Heart left ventricle (tissue), 16 donors: ENCODE results near the gene ATXN2L. TPM values are rescaled to one million over a fixed set of nuclear protein-coding genes. Genes with fewer than 3 reads are reported as not detected.

Source experiments
- ATAC-seq, 4 donors: fragments of 200-7000 bp; cut with Tn5 transposase; one replicate each; pipeline ENCODE4 v1.9.1; 2020 to 2022; ENCODE audit warnings: moderate library complexity in 4 of 4, mild to moderate bottlenecking in 3 of 4, moderate number of reproducible peaks in 1 of 4
- DNase-seq, 5 donors: peaks; one replicate each; pipeline ENCODE4 v3.0.0-alpha.2; 2020
- H3K27ac ChIP-seq, 12 donors: fragments of 200-600 bp; sonication (generic) in 4 of 12; one replicate each; pipeline versions ENCODE4 v1.5.0 to v1.8.0; 2016 to 2022; ENCODE audit warnings: mild to moderate bottlenecking in 2 of 12
- H3K27me3 ChIP-seq, 9 donors: fragments of 200-600 bp; sonication (generic) in 2 of 9; one replicate each; pipeline versions ENCODE4 v1.5.1 to v1.8.0; 2016 to 2022; ENCODE audit warnings: mild to moderate bottlenecking in 3 of 9
- H3K36me3 ChIP-seq, 9 donors: fragments of 200-600 bp; sonication (generic) in 2 of 9; one replicate each; pipeline versions ENCODE4 v1.5.0 to v1.8.0; 2018 to 2022; ENCODE audit warnings: mild to moderate bottlenecking in 2 of 9
- H3K4me1 ChIP-seq, 12 donors: fragments of 200-600 bp; sonication (generic) in 4 of 12; one replicate each; pipeline versions ENCODE4 v1.5.0 to v1.8.0; 2016 to 2022; ENCODE audit warnings: mild to moderate bottlenecking in 3 of 12
- H3K4me3 ChIP-seq, 12 donors: fragments of 200-600 bp; sonication (generic) in 4 of 12; one replicate each; pipeline versions ENCODE4 v1.5.0 to v1.8.0; 2017 to 2022; ENCODE audit warnings: mild to moderate bottlenecking in 9 of 12, moderate library complexity in 4 of 12
- H3K9me3 ChIP-seq, 12 donors: fragments of 200-600 bp; sonication (generic) in 4 of 12; one replicate each; pipeline versions ENCODE4 v1.5.0 to v1.8.0; 2016 to 2022; ENCODE audit warnings: mild to moderate bottlenecking in 1 of 12
- CTCF ChIP-seq, 12 donors: fragments of 200-600 bp; sonication (generic) in 4 of 12; IDR thresholded peaks; one replicate each; pipeline versions ENCODE4 v1.5.0 to v1.8.0; 2018 to 2022; ENCODE audit warnings: antibody characterized with exemption in 12 of 12, mild to moderate bottlenecking in 5 of 12
- POLR2A ChIP-seq, 2 donors: fragments of 450-650 bp; IDR thresholded peaks; one replicate each; pipeline ENCODE4 v1.6.1; 2017; ENCODE audit warnings: antibody characterized with exemption in 2 of 2, mild to moderate bottlenecking in 2 of 2, moderate library complexity in 2 of 2
- WGBS, 4 donors: extraction: QIAGEN DNeasy Blood & Tissue Kit in 2 of 4; methylation state at CpG; one replicate each; pipeline versions ENCODE4 v1.1.5 to v1.1.7; 2013 to 2018; 5-methylcytosine and 5-hydroxymethylcytosine counted together
- intact Hi-C, 10 donors: fragments of 100-400 bp; cut with DNase I; formaldehyde crosslinking; loops; one replicate each; pipeline versions ENCODE4 v1.11.1 to v1.14.2; 2022
- microRNA-seq, 4 donors: library from miRNA; unstranded; fragments of <30 nt; microRNA quantifications; one replicate each; pipeline versions ENCODE4 to v1.2.0, GENCODE V29; 2017 to 2020
- polyA plus RNA-seq, 2 donors: library from polyadenylated mRNA; stranded (reverse); fragments of 200-250 nt; gene quantifications; one replicate each; pipeline ENCODE4 v1.2.3, GENCODE V29; 2013
- total RNA-seq, 9 donors: library from RNA; depleted of rRNA in 2 of 9; stranded (reverse); fragments of >200 nt in 2 of 9; fragmentation: NEBNext Ultra II Directional in 3 of 9; extraction: Animal tissue kit (Norgen Biotek cat#: 25700) in 3 of 9; gene quantifications; one replicate each; pipeline versions ENCODE4 v1.1.0 to v1.2.4, GENCODE V29; 2016 to 2023
- donor health status: ischemic (EF 13 %, LVEDD 7.1; RV severe dilation, severe dysfunction).
- donor health status: healthy with polysubstance abuse.
- donor health status: DM: no; HTN: yes; CAD: no.
- donor health status: DM: no; HTN: no; CAD: no.
- donor health status: ischemic (EF 25% LVEDD 6.9; RV normal size, moderate dysfunction).
- donor health status: ischemic (EF 25% LVEDD 5.7; RV mildly dilated, moderate dysfunction).
- donor health status: healthy.
- donor health status: DM: yes; HTN: yes; CAD: no.
- donor health status: ischemic (EF 35%, LVEDD 5.7; RV mildly dilated, moderate dysfunction).
- donor health status: nonischemic (EF 11% LVEDD 7.7; RV severe dilation, severe dysfunction).
- donor health status: DM: yes; HTN: yes; CAD: no.
- donor health status: PGD.
- donor health status: ischemic (EF 29% LVEDD 5.4; RV normal size, mild dysfunction).
- donor health status: nonischemic (EF 23%, LVEDD 6.1; RV moderate dilation, normal function).

ATXN2L gene
- total and polyA plus RNA-seq, 11 donors, result 33.7 to 73.9 (median 44.8) TPM

- Histone ChIP-seq H3K4me3 (no peak overlapping the region), H3K9me3 (no peaks in the 10 kb centered on the region), H3K27ac (no peak overlapping the region), H3K36me3 (no peaks in the 10 kb centered on the region), H3K27me3 (peaks cover 0 to 10% (median 0%) of the 10 kb centered on the region in 9 donors), H3K4me1 (peaks cover 4 to 16% (median 11%) of the 10 kb centered on the region in 12 donors)
- ATAC-seq (no peak), DNase-seq (no peak)
- TF ChIP-seq POLR2A (IDR thresholded peaks at IDR 0.05), result no peak
- no peak for TF ChIP-seq CTCF (IDR thresholded peaks at IDR 0.05)
- WGBS, 4 donors, result 56 to 70% (median 58%) methylated on average over 19 to 25 of the region's 25 CpGs
- intact Hi-C loops, result loop anchor here in 2 of 10 donors (5.0 kb wide), 2 partner anchors 39 to 59 kb away; no protein-coding TSS in a partner anchor
Observed at GRCh38 chr16:28883221-28883996, 60.6 kb downstream of the ATXN2L start.

GRCh38 chr16:28884045-28884444 is 61.2 kb downstream of the ATXN2L start:
- Histone ChIP-seq H3K36me3 (no peaks in the 10 kb centered on the region), H3K4me3 (no peak overlapping the region), H3K27ac (no peak overlapping the region), H3K4me1 (peaks cover 4 to 15% (median 11%) of the 10 kb centered on the region in 12 donors), H3K9me3 (no peaks in the 10 kb centered on the region), H3K27me3 (peaks cover 0 to 10% (median 0%) of the 10 kb centered on the region in 9 donors)
- intact Hi-C loops, result loop anchor here in 2 of 10 donors (5.0 kb wide), 2 partner anchors 38 to 58 kb away; no protein-coding TSS in a partner anchor
- WGBS, 4 donors, result 87 to 95% (median 93%) methylated on average over 6 of the region's 6 CpGs
- no peak for TF ChIP-seq POLR2A (IDR thresholded peaks at IDR 0.05)
- TF ChIP-seq CTCF (IDR thresholded peaks at IDR 0.05), result no peak
- DNase-seq (no peak), ATAC-seq (no peak)

Small RNA genes within 50 kb of the gene (microRNA-seq; reads per million reads assigned to microRNA genes)
- 0 reads per million in 4 donors for gene MIR4721

Other genes starting within 250 kb of the ATXN2L start
- 1 to 10 TPM in 3 of 9 donors, under 1 TPM in 6; 0.39 to 2.4 (median 0.70) TPM for gene SULT1A2, start 225.9 kb upstream of the ATXN2L start, total RNA-seq
- under 1 TPM; 0.37 to 0.80 TPM for gene SULT1A2, start 225.9 kb upstream of the ATXN2L start, polyA plus RNA-seq
- gene SULT1A1, start 213.0 kb upstream of the ATXN2L start, total RNA-seq, result 10 to 100 TPM in 8 of 9 donors, 1 to 10 TPM in 1; 8.7 to 35.9 (median 20.6) TPM
- 10 to 100 TPM in 1 of 2 donors, 1 to 10 TPM in 1; 6.9 to 12.3 TPM for gene SULT1A1, start 213.0 kb upstream of the ATXN2L start, polyA plus RNA-seq
- 1 to 10 TPM in 1 of 9 donors, not detected in 8; 1.0 TPM for gene NPIPB8, start 184.9 kb upstream of the ATXN2L start, total RNA-seq
- under 1 TPM in 1 of 2 donors, not detected in 1; 0.10 TPM for gene NPIPB8, start 184.9 kb upstream of the ATXN2L start, polyA plus RNA-seq
- gene EIF3C, start 111.5 kb upstream of the ATXN2L start, total RNA-seq, result 100 to 1,000 TPM; 168 to 667 (median 433) TPM
- gene EIF3C, start 111.5 kb upstream of the ATXN2L start, polyA plus RNA-seq, result 100 to 1,000 TPM; 467 to 477 TPM
- 1 to 10 TPM in 3 of 9 donors, under 1 TPM in 3, not detected in 3; 0.24 to 1.6 (median 0.89) TPM for gene NPIPB9, start 71.2 kb upstream of the ATXN2L start, total RNA-seq
- 1 to 10 TPM in 1 of 2 donors, under 1 TPM in 1; 0.18 to 1.2 TPM for gene NPIPB9, start 71.2 kb upstream of the ATXN2L start, polyA plus RNA-seq
- gene TUFM, start 23.3 kb downstream of the ATXN2L start, total RNA-seq, result 100 to 1,000 TPM; 179 to 250 (median 225) TPM
- 100 to 1,000 TPM; 281 to 384 TPM for gene TUFM, start 23.3 kb downstream of the ATXN2L start, polyA plus RNA-seq
- 10 to 100 TPM; 27.5 to 47.1 (median 34.7) TPM for gene SH2B1, start 40.8 kb downstream of the ATXN2L start, total RNA-seq
- gene SH2B1, start 40.8 kb downstream of the ATXN2L start, polyA plus RNA-seq, result 10 to 100 TPM; 34.6 to 43.0 TPM
- under 1 TPM in 5 of 9 donors, not detected in 4; 0.15 to 0.63 (median 0.52) TPM for gene ATP2A1, start 55.5 kb downstream of the ATXN2L start, total RNA-seq
- under 1 TPM; 0.06 to 0.19 TPM for gene ATP2A1, start 55.5 kb downstream of the ATXN2L start, polyA plus RNA-seq
- gene RABEP2, start 102.2 kb downstream of the ATXN2L start, total RNA-seq, result 10 to 100 TPM; 10.2 to 22.3 (median 14.7) TPM
- gene RABEP2, start 102.2 kb downstream of the ATXN2L start, polyA plus RNA-seq, result 10 to 100 TPM; 22.3 to 31.1 TPM
- gene CD19, start 109.0 kb downstream of the ATXN2L start, total RNA-seq, result under 1 TPM in 2 of 9 donors, not detected in 7; 0.21 to 0.44 TPM
- under 1 TPM; 0.10 to 0.23 TPM for gene CD19, start 109.0 kb downstream of the ATXN2L start, polyA plus RNA-seq
- 10 to 100 TPM; 11.1 to 25.3 (median 19.5) TPM for gene NFATC2IP, start 127.9 kb downstream of the ATXN2L start, total RNA-seq
- 10 to 100 TPM; 12.7 to 23.4 TPM for gene NFATC2IP, start 127.9 kb downstream of the ATXN2L start, polyA plus RNA-seq
- gene SPNS1, start 151.8 kb downstream of the ATXN2L start, total RNA-seq, result 10 to 100 TPM; 13.4 to 33.0 (median 16.6) TPM
- 10 to 100 TPM; 26.9 to 43.2 TPM for gene SPNS1, start 151.8 kb downstream of the ATXN2L start, polyA plus RNA-seq
- gene LAT, start 162.1 kb downstream of the ATXN2L start, total RNA-seq, result 1 to 10 TPM in 5 of 9 donors, under 1 TPM in 3, not detected in 1; 0.62 to 7.7 (median 1.4) TPM
- gene LAT, start 162.1 kb downstream of the ATXN2L start, polyA plus RNA-seq, result 1 to 10 TPM; 1.3 to 2.9 TPM